Activated naive CD8-positive, alpha-beta T cell (primary cell): Measurements from ENCODE around the gene GRM7.

Experiments
- H3K27ac Mint-ChIP-seq: one replicate; pipeline ENCODE4 v1.8.0; 2021; ENCODE audit warnings: mixed read lengths
- H3K27me3 Mint-ChIP-seq: one replicate; pipeline ENCODE4 v1.8.0; 2021; ENCODE audit warnings: mixed read lengths
- H3K36me3 Mint-ChIP-seq: one replicate; pipeline ENCODE4 v1.8.0; 2021; ENCODE audit warnings: mixed read lengths
- H3K4me1 Mint-ChIP-seq: one replicate; pipeline ENCODE4 v1.8.0; 2021; ENCODE audit warnings: low read depth, mixed read lengths
- H3K4me3 Mint-ChIP-seq: one replicate; pipeline ENCODE4 v1.8.0; 2021; ENCODE audit warnings: mild to moderate bottlenecking, mixed read lengths
- H3K9me3 Mint-ChIP-seq: one replicate; pipeline ENCODE4 v1.8.0; 2021; ENCODE audit warnings: low read depth, mixed read lengths

Gene GRM7

GRCh38 chr3:7749931-7750695, 889.2 kb downstream of the GRM7 start:
- no peaks in the 10 kb centered on the region for H3K36me3 Mint-ChIP-seq

GRCh38 chr3:7752005-7752404, 891.1 kb downstream of the GRM7 start:
- Mint-ChIP-seq H3K4me1 (peaks cover 4% of the 10 kb centered on the region), H3K4me3 (no peak overlapping the region), H3K27me3 (peaks cover under 1% of the 10 kb centered on the region), H3K9me3 (no peaks in the 10 kb centered on the region), H3K36me3 (no peaks in the 10 kb centered on the region), H3K27ac (no peak overlapping the region)

More at GRCh38 chr3:7749931-7750695, 889.2 kb downstream of the GRM7 start:
- Mint-ChIP-seq H3K4me1 (peaks cover 4% of the 10 kb centered on the region), H3K4me3 (no peak overlapping the region), H3K27ac (no peak overlapping the region), H3K9me3 (no peaks in the 10 kb centered on the region), H3K27me3 (peaks cover 2% of the 10 kb centered on the region)

- H3K4me1 Mint-ChIP-seq = peaks cover 4% of the 10 kb centered on the region
- no peak overlapping the region for H3K27ac Mint-ChIP-seq
- peaks cover 5% of the 10 kb centered on the region for H3K9me3 Mint-ChIP-seq
- H3K27me3 Mint-ChIP-seq = no peaks in the 10 kb centered on the region
- H3K36me3 Mint-ChIP-seq = no peaks in the 10 kb centered on the region
- H3K4me3 Mint-ChIP-seq = no peak overlapping the region
Observed at GRCh38 chr3:7754653-7755441, 893.9 kb downstream of the GRM7 start.

- Mint-ChIP-seq H3K27me3 (peaks cover 2% of the 10 kb centered on the region), H3K27ac (no peak overlapping the region), H3K9me3 (peaks cover 5% of the 10 kb centered on the region), H3K4me3 (no peak overlapping the region), H3K4me1 (no peaks in the 10 kb centered on the region), H3K36me3 (no peaks in the 10 kb centered on the region)
Observed at GRCh38 chr3:7759630-7760029, 898.7 kb downstream of the GRM7 start.

GRCh38 chr3:7760718-7761117, 899.8 kb downstream of the GRM7 start:
- Mint-ChIP-seq H3K4me1 (no peaks in the 10 kb centered on the region), H3K4me3 (no peak overlapping the region), H3K9me3 (peaks cover 5% of the 10 kb centered on the region), H3K36me3 (no peaks in the 10 kb centered on the region), H3K27me3 (peaks cover 2% of the 10 kb centered on the region), H3K27ac (no peak overlapping the region)

- H3K4me1 Mint-ChIP-seq = no peaks in the 10 kb centered on the region
- peaks cover 15% of the 10 kb centered on the region for H3K9me3 Mint-ChIP-seq
- no peak overlapping the region for H3K27ac Mint-ChIP-seq
- H3K27me3 Mint-ChIP-seq = peaks cover 2% of the 10 kb centered on the region
- H3K4me3 Mint-ChIP-seq = no peak overlapping the region
- H3K36me3 Mint-ChIP-seq = no peaks in the 10 kb centered on the region
Observed at GRCh38 chr3:7764115-7764514, 903.2 kb downstream of the GRM7 start.

GRCh38 chr3:7766530-7766929, 905.6 kb downstream of the GRM7 start:
- Mint-ChIP-seq H3K4me1 (no peaks in the 10 kb centered on the region), H3K27ac (no peak overlapping the region), H3K4me3 (no peak overlapping the region), H3K9me3 (peaks cover 10% of the 10 kb centered on the region), H3K36me3 (no peaks in the 10 kb centered on the region), H3K27me3 (peaks cover 2% of the 10 kb centered on the region)

- Mint-ChIP-seq H3K4me1 (no peaks in the 10 kb centered on the region), H3K36me3 (no peaks in the 10 kb centered on the region), H3K4me3 (no peak overlapping the region), H3K9me3 (no peaks in the 10 kb centered on the region), H3K27ac (no peak overlapping the region), H3K27me3 (no peaks in the 10 kb centered on the region)
Observed at GRCh38 chr3:7779331-7779730, 918.4 kb downstream of the GRM7 start.

- Mint-ChIP-seq H3K27me3 (no peaks in the 10 kb centered on the region), H3K27ac (no peak overlapping the region)
Observed at GRCh38 chr3:7781395-7781794, 920.5 kb downstream of the GRM7 start.

GRCh38 chr3:7787871-7788828, 927.2 kb downstream of the GRM7 start:
- H3K4me1 Mint-ChIP-seq = no peaks in the 10 kb centered on the region
- H3K9me3 Mint-ChIP-seq = no peaks in the 10 kb centered on the region
- no peaks in the 10 kb centered on the region for H3K36me3 Mint-ChIP-seq
- H3K4me3 Mint-ChIP-seq = no peak overlapping the region
- no peaks in the 10 kb centered on the region for H3K27me3 Mint-ChIP-seq
- H3K27ac Mint-ChIP-seq = no peak overlapping the region

More at GRCh38 chr3:7781395-7781794, 920.5 kb downstream of the GRM7 start:
- Mint-ChIP-seq H3K36me3 (no peaks in the 10 kb centered on the region), H3K4me1 (no peaks in the 10 kb centered on the region), H3K4me3 (no peak overlapping the region), H3K9me3 (no peaks in the 10 kb centered on the region)

- H3K36me3 Mint-ChIP-seq = no peaks in the 10 kb centered on the region
- no peaks in the 10 kb centered on the region for H3K9me3 Mint-ChIP-seq
- no peaks in the 10 kb centered on the region for H3K27me3 Mint-ChIP-seq
- H3K4me1 Mint-ChIP-seq = no peaks in the 10 kb centered on the region
- H3K27ac Mint-ChIP-seq = no peak overlapping the region
- H3K4me3 Mint-ChIP-seq = no peak overlapping the region
Observed at GRCh38 chr3:7788881-7789280, 928.0 kb downstream of the GRM7 start.

- Mint-ChIP-seq H3K27me3 (no peaks in the 10 kb centered on the region), H3K9me3 (no peaks in the 10 kb centered on the region), H3K36me3 (no peaks in the 10 kb centered on the region), H3K27ac (no peak overlapping the region), H3K4me1 (no peaks in the 10 kb centered on the region), H3K4me3 (no peak overlapping the region)
Observed at GRCh38 chr3:7789324-7789723, 928.4 kb downstream of the GRM7 start.

- Mint-ChIP-seq H3K27ac (no peak overlapping the region), H3K4me1 (no peaks in the 10 kb centered on the region), H3K36me3 (no peaks in the 10 kb centered on the region), H3K27me3 (no peaks in the 10 kb centered on the region), H3K9me3 (no peaks in the 10 kb centered on the region), H3K4me3 (no peak overlapping the region)
Observed at GRCh38 chr3:7790141-7790540, 929.2 kb downstream of the GRM7 start.
